ENCODE data around the gene SMTN. TPM values are rescaled to one million over a fixed set of nuclear protein-coding genes. Genes with fewer than 3 reads are reported as not detected.

SMTN gene
- total and polyA plus RNA-seq, 8 donors: 51.5 to 607 (median 275) TPM

- TF ChIP-seq CTCF (IDR thresholded peaks at IDR 0.05) (no peak), EP300 (IDR thresholded peaks at IDR 0.05) (no peak), POLR2AphosphoS5 (IDR thresholded peaks at IDR 0.05) (no peak), POLR2A (IDR thresholded peaks at IDR 0.05) (no peak)
- intact Hi-C loops (cut with DNase I; ENCODE audit: low total_unique reads): no loop called here
- no peak overlapping the region for H3K27ac ChIP-seq
- 91 to 97% (median 93%) methylated on average over 6 of the region's 6 CpGs for WGBS, 5 donors
- no peaks in the 10 kb centered on the region for H3K9me3 ChIP-seq
- peaks cover 13 to 22% (median 21%) of the 10 kb centered on the region in 4 donors for H3K4me1 ChIP-seq
- no peak for DNase-seq
- H3K36me3 ChIP-seq: no peaks in the 10 kb centered on the region
- H3K27me3 ChIP-seq: peaks cover 0 to 23% (median 9%) of the 10 kb centered on the region in 3 donors
- H3K4me3 ChIP-seq: no peak overlapping the region
Measured at GRCh38 chr22:31135706-31136105, 54.6 kb downstream of the SMTN start.

- Histone ChIP-seq H3K4me3 (no peak overlapping the region), H3K9me3 (no peaks in the 10 kb centered on the region), H3K36me3 (no peaks in the 10 kb centered on the region), H3K27ac (no peak overlapping the region), H3K27me3 (peaks cover 0 to 23% (median 9%) of the 10 kb centered on the region in 3 donors), H3K4me1 (peaks cover 9 to 25% (median 22%) of the 10 kb centered on the region in 4 donors)
- no peak for TF ChIP-seq EP300 (IDR thresholded peaks at IDR 0.05)
- no peak for TF ChIP-seq POLR2AphosphoS5 (IDR thresholded peaks at IDR 0.05)
- TF ChIP-seq CTCF (IDR thresholded peaks at IDR 0.05): no peak
- intact Hi-C loops (cut with DNase I; ENCODE audit: low total_unique reads): no loop called here
- WGBS, 5 donors: 73 to 80% (median 77%) methylated on average over 9 of the region's 9 CpGs
- no peak for DNase-seq
Measured at GRCh38 chr22:31136155-31136554, 55.0 kb downstream of the SMTN start.

- intact Hi-C loops (cut with DNase I; ENCODE audit: low total_unique reads): no loop called here
- no peak for DNase-seq
- no peak overlapping the region for H3K4me3 ChIP-seq
- no peak for TF ChIP-seq CTCF (IDR thresholded peaks at IDR 0.05)
- TF ChIP-seq POLR2AphosphoS5 (IDR thresholded peaks at IDR 0.05): no peak
- TF ChIP-seq EP300 (IDR thresholded peaks at IDR 0.05): no peak
- no peak for TF ChIP-seq POLR2A (IDR thresholded peaks at IDR 0.05)
- no peaks in the 10 kb centered on the region for H3K36me3 ChIP-seq
- WGBS, 5 donors: 89 to 94% (median 90%) methylated on average over 15 to 16 of the region's 16 CpGs
- peaks cover 3 to 20% (median 18%) of the 10 kb centered on the region in 4 donors for H3K4me1 ChIP-seq
- H3K27ac ChIP-seq: no peak overlapping the region
- H3K27me3 ChIP-seq: peaks cover 0 to 23% (median 9%) of the 10 kb centered on the region in 3 donors
- H3K9me3 ChIP-seq: no peaks in the 10 kb centered on the region
Measured at GRCh38 chr22:31136711-31137110, 55.6 kb downstream of the SMTN start.

- intact Hi-C loops (cut with DNase I; ENCODE audit: low total_unique reads): no loop called here
- 77 to 83% (median 77%) methylated on average over 6 to 10 of the region's 10 CpGs for WGBS, 5 donors
- DNase-seq: no peak
- H3K36me3 ChIP-seq: no peaks in the 10 kb centered on the region
- H3K27ac ChIP-seq: no peak overlapping the region
- H3K4me3 ChIP-seq: no peak overlapping the region
- H3K4me1 ChIP-seq: peaks cover 0 to 15% (median 13%) of the 10 kb centered on the region in 4 donors
- peaks cover 0 to 23% (median 9%) of the 10 kb centered on the region in 3 donors for H3K27me3 ChIP-seq
- no peaks in the 10 kb centered on the region for H3K9me3 ChIP-seq
- no peak for TF ChIP-seq CTCF (IDR thresholded peaks at IDR 0.05)
- no peak for TF ChIP-seq EP300 (IDR thresholded peaks at IDR 0.05)
- no peak for TF ChIP-seq POLR2A (IDR thresholded peaks at IDR 0.05)
- no peak for TF ChIP-seq POLR2AphosphoS5 (IDR thresholded peaks at IDR 0.05)
Measured at GRCh38 chr22:31137721-31138120, 56.6 kb downstream of the SMTN start.
